ENCODE measurements around the gene PSG2.

- TF ChIP-seq CTCF (IDR thresholded peaks at IDR 0.05): no peak
- no peak for TF ChIP-seq POLR2A (IDR thresholded peaks at IDR 0.05)
Measured at GRCh38 chr19:43101950-43102349, 19.4 kb upstream of the PSG2 start.

All from heart left ventricle (tissue), 13 donors.